CD4-positive, alpha-beta T cell treated with Interleukin-2 at 100 ng/mL for 4 hours (primary cell): Measurements from ENCODE around the gene CYTH1.

Experiments
- DNase-seq: peaks from one replicate; pipeline ENCODE4 v3.0.0-alpha.2; 2020; ENCODE audit warnings: low spot score

The CYTH1 gene

DNA sequence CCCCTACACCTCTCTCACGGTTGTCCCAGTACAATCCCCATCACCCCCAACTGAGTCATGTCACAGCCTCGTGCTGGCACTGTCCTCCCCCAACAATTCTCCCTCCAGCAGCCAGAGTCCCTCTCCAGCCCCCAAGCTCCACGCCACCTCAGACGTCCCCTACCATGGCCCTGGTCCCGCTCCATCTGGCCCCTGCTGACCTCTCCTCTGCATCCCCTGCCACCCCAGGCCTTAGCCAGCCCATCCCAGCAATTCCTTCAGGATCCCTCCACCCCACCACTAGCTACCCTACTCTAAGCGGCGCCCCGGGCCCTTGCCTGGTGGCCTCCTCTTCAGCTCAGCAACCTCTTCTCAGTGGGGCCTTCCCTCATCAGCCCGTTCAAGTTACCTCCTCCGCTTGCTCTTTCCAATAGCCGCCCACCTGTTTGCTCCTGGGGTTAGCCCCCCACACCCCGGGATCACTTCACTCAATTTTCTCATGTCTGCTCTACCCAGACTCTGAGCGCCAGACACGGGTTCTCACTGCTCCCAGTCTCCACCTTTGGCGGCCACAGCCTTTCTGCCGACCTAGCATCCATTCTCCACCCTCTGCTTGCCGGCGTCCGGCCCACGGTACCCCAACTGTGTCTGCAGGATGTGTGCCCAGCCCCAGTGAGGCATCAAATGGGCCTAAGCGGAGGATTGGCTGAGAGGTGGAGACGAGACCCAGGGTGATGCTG, 112.7 kb downstream of the CYTH1 start:
- DNase-seq: no peak

DNA sequence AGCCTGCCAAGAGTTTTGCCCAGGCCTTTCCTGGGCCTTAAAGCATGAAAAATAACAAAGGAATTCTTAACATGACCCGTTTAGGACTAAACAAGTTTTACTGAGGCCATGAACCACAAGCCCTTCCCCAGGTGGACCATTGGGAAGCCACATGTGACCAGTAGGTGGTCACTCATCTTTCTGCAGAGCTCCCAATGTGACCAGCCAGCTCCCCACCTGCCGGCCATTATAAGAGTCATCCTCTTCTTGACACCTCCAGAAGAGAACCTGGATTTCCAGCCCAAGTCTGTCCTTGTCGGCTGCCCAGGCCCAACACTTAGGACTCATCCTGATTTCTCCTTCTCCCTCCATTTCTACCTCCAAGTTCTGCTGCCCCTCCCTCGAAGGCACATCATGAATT, 113.2 kb downstream of the CYTH1 start:
- no peak for DNase-seq

DNA sequence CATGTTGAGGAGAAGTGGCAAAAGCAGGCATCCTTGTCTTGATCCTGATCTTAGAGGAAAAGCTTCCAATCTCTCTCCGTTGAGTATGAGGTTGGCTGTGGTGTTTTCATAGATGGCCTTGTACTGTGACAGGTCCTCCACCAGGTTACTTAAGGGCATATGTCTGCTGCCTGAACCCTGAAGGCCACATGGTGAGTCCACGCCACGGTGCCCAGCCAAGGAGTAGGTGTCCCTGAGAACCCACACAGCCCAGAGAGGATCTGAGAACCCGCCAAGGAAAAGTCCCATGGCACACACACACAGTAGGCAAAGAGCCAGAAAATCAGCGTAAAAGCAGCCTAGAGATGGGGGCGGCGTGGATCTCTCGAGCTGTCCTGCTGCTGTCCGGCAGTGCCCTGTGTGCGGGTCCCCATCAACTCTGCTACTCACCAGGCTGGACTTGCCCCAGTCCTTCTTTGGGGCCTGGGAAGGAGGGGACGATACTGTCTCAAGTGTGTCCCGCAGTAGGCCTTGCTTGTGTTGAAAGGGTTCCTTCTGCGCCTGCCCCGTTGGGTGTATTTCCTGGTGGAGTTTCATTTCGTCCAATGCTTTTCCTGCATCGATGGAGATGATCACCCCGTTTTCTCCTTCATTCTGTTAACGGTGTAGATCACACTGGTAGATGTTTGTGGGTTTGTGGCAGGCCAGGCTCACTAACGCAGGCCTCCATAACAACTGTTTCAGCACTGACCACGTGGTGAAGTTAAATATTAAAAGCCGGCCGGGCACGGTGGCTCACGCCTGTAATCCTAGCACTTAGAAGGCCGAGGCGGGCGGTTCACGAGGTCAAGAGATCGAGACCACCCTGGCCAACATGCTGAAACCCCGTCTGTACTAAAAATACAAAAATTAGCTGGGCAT, 114.1 kb downstream of the CYTH1 start:
- no peak for DNase-seq

DNA sequence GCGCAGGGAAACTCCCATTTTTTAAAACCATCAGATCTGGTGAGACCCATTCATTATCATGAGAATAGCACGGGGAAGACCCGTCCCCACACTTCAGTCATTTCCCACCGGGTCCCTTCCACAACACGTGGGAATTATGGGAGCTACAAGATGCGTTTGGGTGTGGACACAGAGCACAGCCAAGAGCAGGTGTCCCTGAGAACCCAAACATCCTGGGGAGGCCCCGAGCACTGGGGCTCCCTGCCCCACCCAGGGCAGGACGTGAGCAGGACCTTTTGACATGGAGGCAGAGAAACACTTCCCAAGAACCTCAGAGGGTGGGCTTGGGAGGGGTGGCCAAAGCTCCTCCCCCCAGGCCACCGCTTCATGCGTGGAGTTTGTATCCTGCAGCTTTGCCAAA, 115.0 kb downstream of the CYTH1 start:
- DNase-seq: no peak

DNA sequence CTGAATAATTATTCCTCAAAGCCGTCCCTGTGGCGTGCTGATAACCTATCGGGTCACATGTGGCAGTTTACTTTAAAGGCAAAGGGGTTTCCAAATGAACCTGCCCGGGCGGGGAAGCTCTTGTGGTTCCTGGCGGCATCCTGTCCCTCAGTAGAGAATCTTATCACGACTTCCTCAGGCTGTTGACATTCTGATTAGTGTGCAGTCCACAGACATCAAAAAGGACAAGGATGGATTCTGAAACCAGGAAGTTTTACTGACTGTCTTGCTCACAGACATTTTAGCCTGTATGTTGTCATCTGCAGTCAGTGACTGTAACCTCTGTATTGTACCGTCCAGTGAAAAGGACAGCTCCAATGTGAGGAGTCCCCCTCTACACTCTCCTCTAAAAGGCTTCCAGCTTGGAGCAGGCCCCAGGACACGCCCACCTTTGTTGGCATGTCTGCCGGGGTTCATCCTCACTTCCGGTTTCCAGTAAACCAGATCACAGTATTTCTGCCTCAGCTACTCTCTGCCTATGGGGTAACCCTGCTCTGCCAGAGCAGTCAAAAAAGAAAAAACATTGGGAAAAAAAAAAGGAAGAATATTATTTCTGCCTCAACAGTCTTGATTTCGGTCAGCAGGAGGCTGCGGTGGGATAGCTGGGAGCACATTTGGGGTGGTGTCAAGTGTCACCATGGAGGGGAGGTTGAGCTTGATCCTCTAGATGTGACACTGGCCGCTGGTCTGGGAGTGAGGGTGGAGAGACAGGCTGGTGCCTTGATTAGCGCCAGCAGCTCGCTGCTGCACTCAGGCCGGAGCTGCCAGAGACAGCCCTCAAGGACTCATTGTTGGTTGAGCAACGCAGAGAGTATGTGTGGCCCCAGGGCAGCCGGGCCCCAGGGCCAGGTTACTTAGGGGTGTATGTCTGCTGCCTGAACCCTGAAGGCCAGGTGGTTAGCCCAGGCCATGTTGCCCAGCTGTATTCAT, 115.8 kb downstream of the CYTH1 start:
- DNase-seq: peak; percentile 54

DNA sequence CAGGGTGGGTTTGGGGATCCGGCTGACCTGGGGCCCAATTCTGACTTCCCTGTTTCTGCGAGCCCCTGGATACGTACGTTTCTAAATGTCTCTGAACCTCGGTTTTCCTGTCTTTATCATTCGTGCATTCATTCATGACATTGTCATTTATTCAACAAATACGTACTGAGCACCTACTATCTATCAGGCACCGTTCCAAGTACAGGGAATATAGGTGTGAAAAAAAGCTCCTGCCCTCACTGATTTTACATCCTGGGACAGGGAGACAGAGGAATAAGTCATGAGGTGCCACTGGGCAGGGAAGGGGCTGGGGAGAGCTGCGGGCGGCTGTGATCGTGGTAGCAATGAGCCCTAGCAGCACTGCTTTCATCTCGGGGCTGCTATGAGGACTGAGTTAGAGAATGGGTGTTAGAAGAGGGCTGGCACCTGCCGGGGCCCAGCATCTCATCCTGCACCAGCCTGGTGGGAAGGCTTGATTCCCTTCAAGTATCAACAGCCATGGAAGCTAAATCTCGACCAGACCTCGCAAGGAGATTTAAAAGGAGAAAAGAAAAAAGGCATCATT, 116.6 kb downstream of the CYTH1 start:
- DNase-seq: no peak

DNA sequence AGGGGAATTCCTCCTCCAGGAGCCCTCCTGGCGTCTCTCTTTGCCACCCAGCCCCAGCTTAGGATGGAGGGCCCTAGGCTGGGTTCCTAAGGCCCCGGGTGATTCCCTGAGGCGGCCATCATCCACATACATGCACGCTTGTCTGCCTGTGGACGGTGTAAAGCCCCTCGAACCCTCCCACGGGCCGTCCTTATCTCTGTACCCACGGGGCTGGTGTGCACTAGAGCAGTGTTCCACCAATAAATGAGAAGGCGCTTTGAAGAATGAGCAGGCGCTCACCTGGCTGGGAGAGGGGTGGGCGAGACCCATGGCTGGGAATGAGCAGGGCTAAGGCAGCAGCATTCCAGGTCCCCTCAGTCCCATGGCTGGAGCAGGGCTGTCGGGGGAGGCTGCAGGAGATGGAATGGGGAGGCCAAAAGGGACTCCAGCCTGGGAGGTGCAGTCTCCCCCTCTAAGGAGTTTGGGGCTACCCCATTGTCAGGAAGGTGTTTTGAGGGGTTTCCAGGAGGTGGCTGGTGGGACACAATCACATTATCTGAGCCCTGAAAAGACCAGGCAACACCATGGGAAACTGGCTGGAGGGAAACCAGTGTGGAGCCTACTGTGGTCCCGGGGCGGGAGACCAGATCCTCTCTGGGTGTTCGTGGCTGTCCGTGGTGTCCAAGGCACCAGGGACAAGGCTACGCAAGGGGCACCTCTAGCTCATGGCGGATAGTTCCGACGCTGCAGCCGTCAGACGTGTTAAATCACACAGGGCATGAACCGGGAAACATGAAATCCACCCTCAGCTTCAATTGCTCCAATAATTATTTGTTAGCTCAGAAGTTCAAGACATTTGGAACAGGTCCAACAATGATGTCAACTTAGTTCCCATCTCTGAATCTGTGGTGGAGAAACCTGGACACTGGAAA, 117.3 kb downstream of the CYTH1 start:
- DNase-seq: no peak

DNA sequence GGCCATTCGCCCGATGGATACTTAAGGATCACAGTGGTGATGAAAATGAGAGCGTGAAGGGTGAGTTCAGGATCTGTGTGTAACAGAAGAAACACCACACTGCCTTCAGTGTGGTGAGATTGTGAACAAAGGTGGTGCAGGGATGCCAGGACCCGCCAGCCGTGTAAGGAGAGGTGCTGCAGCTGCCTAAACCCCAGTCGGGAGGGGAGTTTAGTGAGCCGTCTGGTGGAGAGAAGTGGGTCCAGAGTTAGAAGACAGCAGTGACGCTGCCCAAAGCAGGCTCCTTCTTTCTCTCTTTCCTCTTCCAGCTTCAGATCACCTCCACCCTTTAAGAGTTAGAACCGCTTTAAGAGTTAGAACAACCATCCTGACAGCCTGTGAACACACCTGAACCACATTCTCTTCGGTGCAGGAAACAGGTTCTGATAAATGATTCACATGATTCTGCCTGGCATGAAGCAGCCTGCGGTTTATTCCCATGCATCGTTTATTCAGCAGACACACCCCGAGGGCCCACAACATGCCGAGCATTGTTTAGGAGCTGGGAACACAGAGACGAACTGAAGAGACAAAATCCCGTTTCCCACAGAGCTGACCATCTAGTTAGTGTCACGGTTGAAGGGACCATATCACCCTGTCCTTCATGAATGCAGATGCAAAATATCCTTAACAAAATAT, 120.8 kb downstream of the CYTH1 start:
- DNase-seq: no peak

DNA sequence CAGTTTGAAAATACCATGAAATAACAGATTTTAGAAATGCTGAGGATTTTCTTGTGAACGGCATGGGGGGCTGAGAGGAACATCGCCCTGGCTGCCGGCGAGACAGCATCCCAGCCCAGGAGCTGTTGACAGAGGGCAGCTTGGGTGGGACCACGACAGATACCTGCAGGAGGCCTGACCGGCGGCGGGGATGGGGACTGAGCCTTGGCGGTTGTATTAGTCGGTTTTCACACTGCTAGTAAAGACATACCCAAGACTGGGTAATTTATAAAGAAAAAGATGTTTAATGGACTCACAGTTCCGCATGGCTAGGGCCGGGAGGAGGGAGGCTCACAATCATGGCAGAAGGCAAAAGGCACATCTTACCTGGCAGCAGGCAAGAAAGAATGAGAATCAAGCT, 122.5 kb downstream of the CYTH1 start:
- DNase-seq: no peak

DNA sequence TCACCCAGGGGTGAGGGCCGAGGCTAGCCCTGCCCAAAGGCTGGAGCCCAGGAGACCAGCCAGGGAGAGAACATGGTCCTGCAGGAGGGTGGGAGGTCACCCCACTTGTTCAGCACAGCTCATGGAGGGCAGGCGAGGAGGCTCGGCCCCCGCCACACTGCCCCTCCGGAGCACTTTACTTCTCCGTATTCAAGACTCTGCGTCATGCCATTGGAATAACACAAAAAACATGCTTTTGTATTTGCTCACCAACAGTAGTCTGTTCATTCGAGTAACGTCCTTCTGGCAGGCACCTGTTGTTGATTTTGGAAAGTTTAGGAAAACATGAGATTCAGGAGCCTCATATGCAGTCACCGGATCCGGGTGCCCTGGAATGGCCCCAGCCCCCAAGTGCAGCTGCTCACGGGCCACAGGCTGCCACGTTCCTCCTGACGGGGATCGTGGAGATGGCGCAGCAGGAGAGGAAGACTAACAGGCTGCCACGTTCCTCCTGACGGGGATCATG, 123.7 kb downstream of the CYTH1 start:
- DNase-seq: no peak

DNA sequence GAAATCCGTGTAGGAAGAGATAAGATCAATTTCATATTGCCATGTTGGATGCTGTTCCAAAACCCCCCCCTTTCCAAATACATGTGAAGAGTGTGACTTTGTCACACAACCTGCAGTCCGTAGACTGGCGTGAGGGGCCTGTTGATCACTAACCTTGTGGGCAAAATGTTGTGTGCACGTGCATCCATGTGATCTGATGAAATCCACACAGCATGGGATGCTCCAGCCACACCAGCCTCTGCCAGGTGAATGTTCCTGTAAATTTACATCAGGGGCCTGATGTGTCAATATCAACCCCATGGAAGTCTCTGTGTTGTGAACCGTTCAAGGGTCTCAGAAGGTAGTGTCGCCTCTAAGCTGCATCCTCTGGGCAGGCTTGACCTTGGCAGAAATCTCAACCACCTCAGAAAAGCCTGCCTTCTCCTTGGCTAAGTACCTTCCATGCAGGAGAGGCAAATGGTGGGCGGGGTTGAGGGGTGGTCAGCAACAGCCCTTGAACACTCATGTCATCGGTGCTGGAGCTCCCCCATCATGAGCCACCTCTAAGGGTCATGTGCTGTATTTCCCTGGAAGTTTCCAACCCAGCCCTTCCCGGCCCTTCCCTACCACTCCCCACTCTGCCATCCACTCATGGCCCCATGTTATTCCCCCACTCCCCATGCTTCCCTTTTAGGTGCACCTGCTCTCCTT, 126.7 kb downstream of the CYTH1 start:
- DNase-seq: no peak

DNA sequence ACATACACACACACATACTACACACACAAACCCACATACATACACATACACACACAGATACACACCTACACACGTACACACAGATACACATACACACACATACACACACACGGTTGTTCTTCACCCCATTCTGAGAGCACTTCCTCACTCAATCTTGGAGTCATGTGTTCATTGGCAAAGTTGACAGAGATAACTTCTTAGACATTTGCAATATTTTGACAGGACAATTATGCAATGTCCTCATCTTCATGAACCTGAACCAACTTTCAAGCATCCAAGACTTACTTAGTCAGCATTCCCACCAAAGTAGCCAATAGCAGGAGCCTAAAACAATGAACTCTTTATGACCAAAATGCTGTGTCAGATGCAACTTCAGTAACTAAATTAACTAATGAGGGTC, 127.7 kb downstream of the CYTH1 start:
- no peak for DNase-seq

DNA sequence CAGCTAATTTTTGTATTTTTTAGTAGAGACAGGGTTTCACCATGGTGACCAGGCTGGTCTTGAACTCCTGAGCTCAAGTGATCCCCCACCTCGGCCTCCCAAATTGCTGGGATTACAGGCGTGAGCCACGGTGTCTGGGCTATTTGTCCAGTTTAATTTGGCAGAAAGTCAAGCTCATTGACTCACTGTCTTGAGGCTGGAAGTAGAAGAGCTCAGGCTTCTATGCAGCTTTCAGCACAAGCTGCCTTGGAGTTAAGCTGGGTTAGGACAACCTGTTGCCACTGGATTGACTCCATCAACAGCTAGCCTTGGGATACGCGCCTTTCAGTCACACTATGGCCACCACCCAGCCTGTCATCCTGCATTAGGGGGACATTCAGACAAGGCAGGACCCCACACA, 128.7 kb downstream of the CYTH1 start:
- no peak for DNase-seq

DNA sequence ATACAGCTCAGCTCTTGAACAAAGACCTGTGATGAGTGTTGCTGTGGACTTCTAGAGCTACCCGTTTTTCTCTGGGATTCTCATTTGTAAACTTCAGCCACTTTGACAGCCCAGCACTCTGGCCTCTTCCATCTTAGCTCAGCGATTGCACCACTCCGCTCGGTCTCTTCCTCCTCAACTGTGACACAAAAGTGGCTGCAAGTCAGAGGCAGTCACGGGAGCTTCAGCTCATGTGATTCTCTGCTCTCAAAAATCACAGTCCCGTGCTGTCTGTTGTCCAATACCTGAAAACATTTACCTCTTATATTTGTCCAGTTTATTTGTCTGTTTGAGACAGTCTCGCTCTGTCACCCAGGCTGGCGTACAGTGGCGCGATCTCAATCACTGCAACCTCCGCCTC, 129.2 kb downstream of the CYTH1 start:
- DNase-seq: no peak

DNA sequence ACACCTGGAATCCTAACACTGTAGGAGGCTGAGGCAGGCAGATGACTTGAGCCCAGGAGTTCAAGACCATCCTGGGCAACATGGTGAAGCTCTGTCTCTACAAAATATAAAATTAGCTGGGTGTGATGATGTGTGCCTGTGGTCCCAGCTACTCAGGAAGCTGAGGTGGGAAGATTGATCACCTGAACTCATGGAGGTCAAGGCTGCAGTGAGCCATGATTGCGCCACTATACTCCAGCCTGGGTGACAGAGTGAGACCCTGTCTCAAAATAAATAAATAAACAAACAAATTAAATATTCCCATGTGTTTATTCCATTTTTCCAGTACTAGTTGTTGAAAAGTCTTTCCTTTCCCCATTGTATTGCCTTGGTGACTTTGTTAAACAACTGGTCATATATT, 130.0 kb downstream of the CYTH1 start:
- DNase-seq: no peak

DNA sequence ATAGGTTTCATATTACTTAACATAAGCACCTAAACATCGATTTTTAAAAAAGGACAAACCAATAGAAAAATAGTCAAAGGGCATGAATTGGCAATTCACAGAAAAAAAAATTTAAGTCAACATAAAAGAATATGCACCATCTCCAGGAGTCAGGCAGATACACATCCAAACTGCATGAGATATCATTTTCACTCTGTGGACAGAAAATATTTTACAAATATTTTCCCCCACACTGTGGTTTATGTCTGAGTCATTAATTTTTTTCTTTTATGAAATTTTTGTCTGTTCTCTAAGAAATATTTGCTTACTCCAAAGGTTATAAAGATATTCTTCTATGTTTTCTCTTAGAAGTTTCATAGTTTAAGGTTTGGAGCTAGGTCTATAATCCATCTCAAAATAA, 130.5 kb downstream of the CYTH1 start:
- no peak for DNase-seq

DNA sequence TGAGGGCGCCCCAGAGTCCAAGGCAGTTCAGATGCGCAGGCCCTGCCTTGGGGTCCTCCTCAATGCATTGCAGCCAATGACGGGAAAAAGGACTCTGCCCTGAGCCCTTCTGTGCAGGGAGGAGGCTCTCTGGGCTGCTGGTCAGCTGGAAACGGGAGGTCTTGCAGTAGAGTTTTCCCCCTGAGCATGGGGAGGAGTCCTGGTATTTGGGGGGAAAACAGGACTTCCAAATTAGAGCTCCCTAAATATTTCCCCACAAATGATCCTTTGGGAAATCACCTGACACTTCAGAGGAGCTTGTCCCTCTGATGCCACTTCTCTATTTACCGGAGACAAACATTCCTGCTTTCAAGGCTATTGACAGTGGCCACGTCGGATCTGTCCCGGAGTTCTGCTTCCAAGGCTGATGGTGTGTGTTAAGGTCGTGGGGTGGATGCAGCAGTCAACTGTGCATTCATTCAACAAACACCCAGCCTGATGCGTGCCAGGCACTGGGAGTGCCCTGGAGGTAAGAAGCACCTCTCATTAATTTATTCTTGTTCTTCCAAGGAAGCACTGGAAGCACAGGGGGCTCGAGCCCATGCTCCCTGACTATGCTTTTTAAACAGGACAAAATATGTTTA, 131.9 kb downstream of the CYTH1 start:
- DNase-seq: no peak

DNA sequence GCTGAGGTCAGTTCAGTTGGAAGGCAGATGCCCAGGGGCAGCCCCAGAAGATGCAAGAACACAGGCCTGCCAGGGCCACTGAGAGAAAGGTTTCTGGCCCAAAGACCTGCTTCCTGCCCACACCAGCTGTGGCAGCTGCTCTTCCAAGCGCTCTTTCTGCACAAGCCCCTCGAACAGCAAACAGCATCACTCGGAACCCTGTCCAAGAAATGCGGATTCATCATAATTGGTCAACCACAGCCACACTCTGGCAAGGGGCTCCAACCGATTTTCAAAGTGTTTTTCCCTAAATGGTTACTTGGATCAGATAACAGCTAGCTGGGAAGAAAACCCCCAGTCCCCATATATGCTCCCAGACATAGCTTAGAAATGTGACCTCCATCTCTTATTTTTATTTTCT, 133.8 kb downstream of the CYTH1 start:
- DNase-seq: no peak

DNA sequence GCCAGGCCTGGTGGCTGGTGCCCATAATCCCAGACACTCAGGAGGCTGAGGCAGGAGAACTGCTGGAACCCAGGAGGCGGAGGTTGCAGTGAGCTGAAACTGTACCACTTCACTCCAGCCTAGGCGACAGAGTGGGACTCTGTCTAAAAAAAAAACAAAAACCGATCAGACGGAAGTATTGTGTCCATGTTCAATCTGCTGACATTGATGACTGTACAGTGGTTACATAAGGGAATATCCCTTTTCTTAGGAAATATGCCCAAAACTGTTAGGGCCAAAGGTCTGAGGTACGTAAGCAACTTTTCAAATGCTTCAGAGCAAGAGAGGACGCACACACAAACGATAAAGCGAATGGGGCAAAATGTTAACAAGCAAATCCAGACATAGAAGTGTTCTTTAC, 135.0 kb downstream of the CYTH1 start:
- DNase-seq: no peak
